ENCODE measurements around the gene SMARCD2.
"Not testable (repeated sequence)": the region's sequence is repeated elsewhere in the genome, so short reads cannot be mapped to it uniquely, and the experiment has no call there.

SMARCD2 gene

GRCh38 chr17:63848834-63849689 lies 6.6 kb upstream of the SMARCD2 start:
- DNase-seq = no peak

- no peak for DNase-seq
Observed at GRCh38 chr17:63847525-63848249, 5.2 kb upstream of the SMARCD2 start.

DNA sequence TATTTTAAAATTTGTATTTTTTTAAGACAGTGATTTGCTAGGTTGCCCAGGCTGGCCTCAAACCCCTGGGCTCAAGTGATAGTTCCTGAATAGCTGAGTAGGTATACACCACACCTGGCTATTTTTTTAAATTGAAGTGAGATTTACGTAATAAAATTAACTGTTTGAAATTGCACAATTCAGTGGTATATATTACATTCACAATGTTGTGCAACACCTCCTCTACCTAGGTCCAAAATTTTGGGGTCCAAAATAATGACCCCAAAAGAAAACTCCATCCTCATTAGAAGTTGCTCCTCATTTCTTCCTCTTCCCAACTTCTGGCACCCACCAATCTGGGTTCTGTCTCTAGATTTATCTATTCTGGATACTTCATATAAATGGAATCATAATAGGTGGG lies 3.0 kb upstream of the SMARCD2 start:
- no peak for DNase-seq

- DNase-seq = peak; percentile 67
Observed at GRCh38 chr17:63843910-63844677, 1.6 kb upstream of the SMARCD2 start.

DNA sequence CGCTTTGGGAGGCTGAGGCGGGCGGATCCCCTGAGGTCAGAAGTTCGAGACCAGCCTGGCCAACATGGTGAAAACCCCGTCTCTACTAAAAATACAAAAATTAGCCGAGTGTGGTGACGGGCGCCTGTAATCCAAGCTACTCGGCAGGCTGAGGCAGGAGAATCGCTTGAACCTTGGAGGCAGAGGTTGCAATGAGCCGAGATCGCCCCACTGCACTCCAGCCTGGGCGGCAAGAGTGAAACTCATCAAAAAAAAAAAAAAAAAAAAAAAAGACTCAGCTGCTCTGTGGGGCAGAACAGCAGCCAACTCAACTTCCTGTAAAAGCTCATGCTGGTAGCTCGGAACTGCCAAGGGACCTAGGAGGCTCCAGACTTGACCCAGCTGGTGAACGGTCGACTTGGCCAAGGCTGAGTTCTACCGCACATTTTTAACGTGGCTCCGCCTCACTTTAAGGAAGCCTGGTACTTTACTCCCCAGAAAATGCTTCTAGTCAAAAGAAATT lies 953 bp upstream of the SMARCD2 start:
- DNase-seq = not testable (repeated sequence)

- peak; percentile 73 for DNase-seq
Observed at GRCh38 chr17:63842173-63842539, 329 bp downstream of the SMARCD2 start.

- peak; percentile 65 for DNase-seq
Observed at GRCh38 chr17:63841350-63842172, 924 bp downstream of the SMARCD2 start.

DNA sequence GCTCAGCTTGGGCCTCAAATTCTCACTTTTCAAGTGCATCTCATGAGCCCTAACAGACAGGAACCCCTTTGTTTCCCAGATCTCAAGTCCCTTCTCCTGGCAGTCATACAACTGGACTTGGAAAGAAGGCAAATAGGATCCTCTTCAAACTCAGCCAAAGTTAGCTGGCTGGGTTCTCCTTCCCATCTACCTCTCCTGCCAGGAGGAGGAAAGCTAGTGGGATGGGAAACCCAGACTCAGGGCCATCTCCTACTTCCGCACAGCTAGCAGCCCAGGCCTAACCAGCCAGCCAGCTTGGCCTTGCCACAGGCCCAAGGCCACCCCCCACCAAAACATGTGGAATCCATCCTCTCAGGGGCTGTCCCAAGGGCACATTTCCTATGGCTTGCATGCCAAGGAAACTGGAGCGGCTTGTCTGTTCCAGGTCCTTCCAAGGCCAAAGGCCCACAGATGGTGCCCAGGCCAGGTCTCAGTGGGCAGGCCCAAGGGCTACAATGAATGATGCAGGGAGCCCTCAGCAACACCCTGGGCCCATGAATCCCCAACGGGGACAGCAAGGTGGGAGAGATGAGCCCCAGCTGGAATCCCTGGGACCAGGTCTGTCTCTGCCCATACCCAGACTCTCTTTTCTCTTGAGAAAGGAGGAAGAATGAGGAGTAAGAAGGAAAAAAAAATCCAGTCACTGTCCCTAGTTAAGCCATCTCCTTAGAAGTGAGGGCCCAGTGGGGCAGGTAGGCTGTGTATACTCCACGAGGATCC lies 1.7 kb downstream of the SMARCD2 start:
- DNase-seq = peak; percentile 43

DNA sequence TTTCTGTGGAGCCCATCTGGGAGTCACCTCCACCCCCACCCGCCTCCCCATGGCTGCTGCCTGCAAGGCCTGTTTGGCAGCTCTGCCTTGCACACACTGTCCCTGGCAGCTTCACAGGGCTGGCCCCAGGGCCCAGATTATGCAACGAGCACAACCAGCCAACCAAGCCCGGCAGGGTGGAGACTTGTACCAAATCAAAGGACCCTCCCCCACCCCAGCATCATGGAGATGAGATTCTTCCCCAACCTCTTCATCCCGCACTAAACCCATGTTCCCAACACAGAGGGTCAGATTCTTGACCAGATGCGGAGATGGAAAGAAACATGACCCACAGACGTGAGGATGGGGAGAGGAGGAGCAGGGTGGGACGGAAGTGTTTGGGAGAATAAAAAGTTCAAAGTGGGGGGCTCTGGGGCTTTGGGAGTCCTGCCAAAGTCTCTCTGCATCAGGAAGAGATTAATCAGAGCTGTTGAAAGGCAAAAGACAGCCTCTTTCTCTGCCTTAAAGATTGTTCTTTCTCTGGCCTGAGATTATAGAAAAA lies 3.8 kb downstream of the SMARCD2 start:
- peak; percentile 41 for DNase-seq

DNA sequence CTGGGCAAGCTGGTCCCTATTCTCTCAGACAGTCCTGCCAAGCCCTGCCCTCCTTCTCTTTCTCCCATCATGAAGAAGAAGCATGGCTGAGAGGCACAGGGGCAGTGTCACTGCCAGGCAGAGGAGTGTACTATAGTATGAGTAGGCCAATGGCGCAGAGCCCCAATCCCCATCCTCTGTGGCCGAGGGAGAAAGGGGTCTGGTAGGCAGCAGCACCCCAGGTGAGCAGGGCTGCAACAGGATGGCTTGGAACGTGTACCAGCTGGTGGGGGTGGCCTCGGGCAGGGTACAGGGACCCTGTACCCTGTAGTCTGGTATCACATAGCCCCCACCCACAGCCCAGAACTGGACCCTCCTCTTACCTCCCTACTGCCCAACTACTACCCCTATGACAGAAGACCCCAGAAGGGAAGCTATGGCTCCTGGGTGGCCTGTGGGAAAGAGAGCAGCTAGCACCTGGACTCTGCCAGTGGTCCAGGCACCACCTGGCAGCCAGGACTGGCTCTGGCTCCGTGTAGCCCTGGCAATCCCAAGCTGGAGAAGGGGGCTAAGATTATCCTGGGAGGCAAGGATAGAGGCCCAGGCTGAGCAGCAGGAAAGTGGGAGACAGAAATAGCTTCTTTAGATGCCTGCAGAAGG lies 4.4 kb downstream of the SMARCD2 start:
- no peak for DNase-seq

- no peak for DNase-seq
Observed at GRCh38 chr17:63837480-63837879, 5.0 kb downstream of the SMARCD2 start.

DNA sequence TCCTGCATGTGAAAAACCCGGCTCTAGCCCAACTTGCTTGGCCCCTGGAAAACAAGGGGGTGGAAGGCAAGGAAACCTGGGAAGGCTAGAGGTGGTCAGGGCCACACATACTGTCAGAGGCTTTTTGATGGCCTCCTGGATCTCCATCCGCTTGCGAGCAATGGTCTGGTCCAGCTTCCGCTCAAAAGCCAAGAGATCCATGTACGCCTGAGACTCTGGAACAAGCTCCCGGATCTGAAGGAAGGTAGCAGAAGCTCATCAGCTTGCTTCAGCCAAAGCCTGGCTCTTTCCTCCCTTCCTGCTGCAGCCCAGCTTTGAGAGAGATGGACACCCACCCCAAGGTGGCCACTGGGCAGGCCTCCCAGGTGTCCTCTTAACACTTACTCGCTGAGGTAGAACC lies 5.7 kb downstream of the SMARCD2 start:
- no peak for DNase-seq

GRCh38 chr17:63835167-63835720 lies 7.2 kb downstream of the SMARCD2 start:
- no peak for DNase-seq

DNA sequence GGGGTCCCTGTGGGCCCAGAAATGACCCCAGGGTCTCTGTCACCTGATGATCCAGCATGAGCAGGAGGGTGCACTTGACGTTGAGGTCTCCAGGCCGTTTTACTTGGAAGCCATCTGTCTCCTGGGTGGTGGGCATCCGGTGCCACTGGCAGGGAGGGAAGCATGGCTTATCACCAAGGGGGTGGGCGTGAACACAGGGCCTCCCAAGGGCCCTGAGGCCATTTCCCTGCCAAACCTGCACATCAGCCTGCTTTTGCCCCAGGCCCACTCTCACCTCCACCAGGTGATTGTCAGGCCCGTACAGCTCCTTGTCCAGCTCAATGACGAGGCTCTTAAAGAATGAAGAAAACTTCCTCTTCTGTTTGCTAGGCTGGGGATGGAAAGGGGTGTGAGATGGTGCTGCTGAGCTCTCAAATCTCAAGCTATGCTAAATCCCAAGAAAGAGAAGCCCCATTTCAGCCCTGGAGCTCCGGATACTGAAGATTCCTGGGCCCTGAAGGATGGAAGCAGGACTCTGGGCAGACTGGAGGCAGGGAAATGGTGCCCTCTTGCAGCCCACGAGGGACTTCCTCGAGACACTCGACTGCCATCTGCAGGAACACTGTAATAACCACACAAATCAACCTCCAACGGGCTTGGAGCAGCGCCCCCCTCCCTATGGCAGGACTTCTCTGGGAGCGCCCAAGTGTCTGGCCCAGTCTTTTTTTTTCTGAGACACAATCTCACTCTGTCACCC lies 7.9 kb downstream of the SMARCD2 start:
- DNase-seq = peak; percentile 83

GRCh38 chr17:63833741-63834373 lies 8.6 kb downstream of the SMARCD2 start:
- DNase-seq = no peak

DNA sequence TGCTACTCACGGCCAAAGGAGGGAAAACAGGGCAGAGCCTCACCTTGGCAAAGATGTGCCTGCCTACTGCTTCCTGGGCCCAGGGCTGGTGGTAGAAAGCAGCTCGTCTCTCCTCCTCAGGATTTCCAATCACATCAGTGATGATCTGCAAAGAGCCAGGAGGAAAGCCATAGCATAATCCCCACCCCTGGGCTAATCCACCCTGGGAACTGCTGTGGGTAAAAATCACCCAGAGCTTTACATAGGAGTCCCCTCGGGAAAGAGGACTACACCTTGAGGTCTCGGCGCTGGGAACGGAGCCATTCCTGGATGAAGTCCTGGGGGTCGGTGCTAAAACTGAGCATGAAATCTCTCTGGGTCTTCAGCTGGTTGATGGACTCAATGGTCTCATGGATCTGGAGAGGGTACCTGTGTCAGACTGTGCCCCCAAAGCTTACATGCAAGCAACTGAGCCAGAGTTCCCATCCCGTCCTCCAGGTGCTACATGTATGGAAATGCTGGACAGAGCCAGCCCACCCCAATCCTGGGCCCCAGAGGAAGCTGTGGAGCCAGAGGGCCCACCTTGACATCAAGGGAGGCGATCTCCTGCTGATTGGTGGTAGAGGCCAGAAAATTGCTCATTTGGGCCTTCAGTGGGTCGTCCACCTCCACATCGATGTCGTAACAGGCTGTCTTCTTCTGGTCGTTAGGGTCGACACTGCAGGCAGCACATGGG lies 9.3 kb downstream of the SMARCD2 start:
- peak; percentile 65 for DNase-seq

- DNase-seq = no peak
Observed at GRCh38 chr17:63832455-63832854, 10.0 kb downstream of the SMARCD2 start.

DNA sequence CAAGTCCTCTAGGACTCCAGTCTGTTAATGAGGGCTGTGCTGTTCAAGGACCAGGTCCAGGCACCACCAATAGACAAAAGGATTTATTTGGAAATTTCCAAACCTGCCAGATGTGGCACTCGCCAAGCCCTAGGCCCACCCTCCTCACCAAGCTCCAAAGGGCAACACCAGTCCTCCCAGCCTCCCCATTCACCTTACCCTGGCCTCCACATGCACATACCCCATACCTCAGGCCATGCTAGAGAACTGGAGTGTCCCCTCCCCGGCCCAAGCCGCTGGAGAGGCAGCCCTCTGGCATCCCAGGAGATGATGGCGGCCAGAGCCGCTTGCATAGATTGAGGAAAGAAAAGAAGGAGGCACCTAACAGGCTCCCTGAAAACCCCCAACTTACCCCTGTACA lies 10.5 kb downstream of the SMARCD2 start:
- DNase-seq = no peak

GRCh38 chr17:63831505-63831904 lies 11.0 kb downstream of the SMARCD2 start:
- DNase-seq = no peak

All from NCI-H82 (cell line).